T-helper 2 cell treated with Interferon-gamma antibody and Interleukin-4, amounts not matched to agents 5 μg/mL and 100 μg/mL, for 36 hours (primary cell): ENCODE measurements around the gene HOXC12.

ENCODE experiments used
- DNase-seq: peaks from one replicate; pipeline ENCODE4 v3.0.0; 2021; ENCODE audit warnings: low spot score
- H3K27ac Mint-ChIP-seq: one replicate; pipeline ENCODE4 v1.8.0; 2021; ENCODE audit warnings: mild to moderate bottlenecking, mixed read lengths
- H3K27me3 Mint-ChIP-seq: one replicate; pipeline ENCODE4 v1.8.0; 2021; ENCODE audit warnings: low read depth, mixed read lengths
- H3K36me3 Mint-ChIP-seq: one replicate; pipeline ENCODE4 v1.8.0; 2021; ENCODE audit warnings: low read depth, mixed read lengths
- H3K4me1 Mint-ChIP-seq: one replicate; pipeline ENCODE4 v1.8.0; 2021; ENCODE audit warnings: low read depth, mixed read lengths
- H3K4me3 Mint-ChIP-seq: one replicate; pipeline ENCODE4 v1.8.0; 2022; ENCODE audit warnings: mild to moderate bottlenecking, moderate library complexity, mixed read lengths
- H3K9me3 Mint-ChIP-seq: one replicate; pipeline ENCODE4 v1.8.0; 2021; ENCODE audit warnings: mixed read lengths

Gene HOXC12

DNA sequence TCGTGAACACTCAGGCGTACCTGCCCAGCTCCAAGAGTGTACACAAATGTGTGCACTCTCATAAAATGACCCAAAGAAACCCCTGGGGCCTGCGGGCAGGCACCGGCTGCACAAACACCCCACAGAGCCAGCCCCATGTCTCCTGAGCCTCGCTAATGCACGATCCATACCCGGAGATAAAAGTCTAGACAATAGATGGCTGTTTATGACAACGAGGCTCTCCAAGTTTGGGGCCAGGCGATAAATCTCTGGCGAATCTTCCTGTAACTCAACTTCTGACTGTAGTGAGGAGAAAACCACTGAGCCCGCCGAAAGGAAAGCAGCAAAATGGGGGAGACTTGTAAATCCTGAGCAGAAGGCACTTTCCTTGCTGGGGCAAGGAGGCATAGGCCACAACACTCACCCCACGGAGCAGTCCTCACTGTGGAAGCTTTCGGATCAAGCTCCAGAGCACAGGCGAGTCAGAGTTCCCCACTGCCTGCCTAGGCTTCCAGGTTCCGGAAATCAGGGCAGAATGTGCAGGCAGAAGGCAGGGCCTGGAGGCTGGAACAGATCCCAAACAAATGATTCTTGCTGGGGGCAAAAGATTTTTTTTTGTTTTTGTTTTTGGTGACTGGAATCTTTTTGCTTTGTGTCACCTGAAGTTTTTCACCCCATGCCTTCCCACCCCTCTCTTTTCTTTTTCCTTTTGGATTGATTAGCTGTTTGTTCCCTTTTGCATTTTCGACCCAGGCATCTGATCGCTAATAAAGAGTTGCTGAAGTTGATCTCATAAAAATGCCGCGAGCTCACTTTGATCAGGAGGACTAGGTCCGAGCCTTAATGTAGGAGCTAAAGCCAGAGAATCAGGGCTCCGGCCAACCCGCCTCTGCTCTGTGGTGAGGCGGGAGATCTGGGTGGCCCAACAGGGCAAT lies 13.8 kb downstream of the HOXC12 start:
- Mint-ChIP-seq H3K4me3 (no peak overlapping the region), H3K4me1 (peaks cover 16% of the 10 kb centered on the region), H3K27ac (no peak overlapping the region), H3K27me3 (peaks cover 99% of the 10 kb centered on the region), H3K9me3 (peaks cover 4% of the 10 kb centered on the region), H3K36me3 (no peaks in the 10 kb centered on the region)
- DNase-seq: no peak

GRCh38 chr12:53969588-53970259 lies 15.0 kb downstream of the HOXC12 start:
- no peak overlapping the region for H3K4me3 Mint-ChIP-seq
- peaks cover 95% of the 10 kb centered on the region for H3K27me3 Mint-ChIP-seq
- H3K36me3 Mint-ChIP-seq: no peaks in the 10 kb centered on the region
- H3K27ac Mint-ChIP-seq: no peak overlapping the region
- no peak for DNase-seq
- peaks cover 11% of the 10 kb centered on the region for H3K4me1 Mint-ChIP-seq
- peaks cover 4% of the 10 kb centered on the region for H3K9me3 Mint-ChIP-seq

- Mint-ChIP-seq H3K4me1 (peaks cover 13% of the 10 kb centered on the region), H3K27me3 (peaks cover 92% of the 10 kb centered on the region), H3K27ac (no peak overlapping the region), H3K4me3 (no peak overlapping the region), H3K36me3 (peaks cover under 1% of the 10 kb centered on the region), H3K9me3 (peaks cover 4% of the 10 kb centered on the region)
- no peak for DNase-seq
Measured at GRCh38 chr12:53970451-53970850, 15.7 kb downstream of the HOXC12 start.

DNA sequence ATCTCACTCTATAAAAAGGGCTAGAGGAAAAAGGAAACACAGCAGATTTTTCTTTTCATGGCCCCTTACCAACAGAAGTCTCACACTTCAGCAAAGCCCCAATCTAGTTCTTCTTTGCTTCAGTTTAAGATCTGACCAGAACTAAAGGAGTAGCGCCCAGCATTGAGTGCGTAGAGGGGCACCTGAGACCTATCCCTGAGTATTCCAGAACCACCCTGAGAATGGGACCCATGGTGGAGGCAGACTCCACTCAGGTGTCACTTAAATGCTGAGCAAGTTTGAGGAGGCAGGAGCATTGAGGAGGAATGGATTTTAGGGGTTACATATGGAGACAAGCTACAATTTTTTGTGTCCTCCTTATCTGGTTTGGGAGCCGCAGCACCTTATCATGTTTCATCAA lies 16.4 kb downstream of the HOXC12 start:
- Mint-ChIP-seq H3K36me3 (peaks cover 2% of the 10 kb centered on the region), H3K9me3 (peaks cover 4% of the 10 kb centered on the region), H3K27ac (no peak overlapping the region), H3K4me1 (peaks cover 13% of the 10 kb centered on the region), H3K4me3 (no peak overlapping the region), H3K27me3 (peaks cover 92% of the 10 kb centered on the region)
- DNase-seq: no peak

- Mint-ChIP-seq H3K27me3 (peaks cover 92% of the 10 kb centered on the region), H3K36me3 (peaks cover 2% of the 10 kb centered on the region), H3K4me1 (peaks cover 8% of the 10 kb centered on the region), H3K27ac (no peak overlapping the region), H3K9me3 (peaks cover 4% of the 10 kb centered on the region), H3K4me3 (no peak overlapping the region)
- DNase-seq: no peak
Measured at GRCh38 chr12:53971686-53972085, 17.0 kb downstream of the HOXC12 start.

DNA sequence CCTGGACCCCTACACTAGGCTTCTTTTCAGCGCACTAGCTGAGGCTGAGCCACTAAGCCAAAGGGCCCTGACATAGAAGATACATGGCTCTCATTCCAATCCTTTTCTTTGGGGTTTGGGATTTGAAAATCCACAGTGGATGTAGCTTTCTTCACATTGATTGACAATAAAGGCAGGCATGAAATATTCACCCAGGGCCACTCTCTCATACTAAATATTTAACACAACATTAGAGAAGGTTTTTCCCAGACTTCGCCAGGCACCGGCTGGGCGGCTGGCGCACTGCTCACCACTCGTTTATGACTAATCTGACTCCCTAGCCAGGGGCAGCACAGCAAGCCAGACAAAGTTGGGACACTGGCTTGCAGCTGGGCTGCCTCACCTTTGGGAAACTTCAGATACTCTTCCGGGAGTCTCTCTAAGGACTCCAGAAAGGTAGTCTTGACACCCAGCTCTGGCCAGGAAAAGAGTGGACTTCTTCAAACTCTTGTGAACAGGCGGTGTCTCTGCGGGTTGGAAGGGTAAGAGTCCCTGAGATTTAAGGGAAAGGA lies 17.5 kb downstream of the HOXC12 start:
- no peak for DNase-seq
- peaks cover 2% of the 10 kb centered on the region for H3K36me3 Mint-ChIP-seq

DNA sequence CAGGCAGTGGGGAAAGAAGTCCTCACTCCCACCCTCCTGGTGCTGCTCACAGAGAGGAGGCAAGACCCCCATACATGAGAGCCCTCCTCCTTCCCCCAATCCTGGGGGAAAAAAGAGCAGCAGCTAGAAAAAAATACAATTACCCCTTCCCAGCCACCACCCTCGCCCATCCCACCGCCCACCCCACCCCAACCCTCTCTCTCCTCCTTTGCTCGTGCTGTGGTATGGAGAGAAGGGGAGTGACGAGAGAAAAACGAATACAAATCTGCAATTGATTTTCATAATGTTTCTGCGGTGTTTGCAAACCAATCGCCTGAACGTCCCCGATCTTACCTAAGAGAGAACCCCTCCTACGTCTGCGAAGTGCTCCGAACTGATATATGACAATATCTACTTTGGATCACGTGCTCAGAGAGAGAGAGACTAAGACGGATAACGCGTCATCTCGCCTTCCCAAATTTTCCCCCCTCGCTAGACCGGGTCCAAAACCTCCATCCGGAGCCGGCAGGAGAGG lies 18.1 kb downstream of the HOXC12 start, which contains the start of gene HOXC11:
TSS of gene HOXC11 (plus strand) at position 405 of the 514 bp plus-strand sequence. CDS start 116 bp downstream, outside the sequence.
- peak within 1 kb of the TSS; percentile 24 for H3K4me3 Mint-ChIP-seq
- DNase-seq: no peak
- peaks cover 2% of the 10 kb centered on the region for H3K36me3 Mint-ChIP-seq
- peaks cover 8% of the 10 kb centered on the region for H3K4me1 Mint-ChIP-seq
- H3K27ac Mint-ChIP-seq: peak within 1 kb of the TSS; percentile 79
- H3K27me3 Mint-ChIP-seq: peaks cover 92% of the 10 kb centered on the region
- H3K9me3 Mint-ChIP-seq: peaks cover 4% of the 10 kb centered on the region

More for the DNA sequence above, 17.5 kb downstream of the HOXC12 start:
- Mint-ChIP-seq H3K4me3 (no peak overlapping the region), H3K27me3 (peaks cover 92% of the 10 kb centered on the region), H3K4me1 (peaks cover 8% of the 10 kb centered on the region), H3K27ac (peak overlapping the region; percentile 79), H3K9me3 (peaks cover 4% of the 10 kb centered on the region)

GRCh38 chr12:53973236-53974042 lies 18.7 kb downstream of the HOXC12 start:
- H3K4me3 Mint-ChIP-seq: peak overlapping the region; percentile 24
- peaks cover 4% of the 10 kb centered on the region for H3K9me3 Mint-ChIP-seq
- peak overlapping the region; percentile 79 for H3K27ac Mint-ChIP-seq
- H3K4me1 Mint-ChIP-seq: peaks cover 8% of the 10 kb centered on the region
- peaks cover 2% of the 10 kb centered on the region for H3K36me3 Mint-ChIP-seq
- H3K27me3 Mint-ChIP-seq: peaks cover 92% of the 10 kb centered on the region
- DNase-seq: no peak

- peaks cover 92% of the 10 kb centered on the region for H3K27me3 Mint-ChIP-seq
- H3K4me3 Mint-ChIP-seq: peak within 1 kb of the TSS; percentile 56
- H3K9me3 Mint-ChIP-seq: peaks cover 4% of the 10 kb centered on the region
- peaks cover 2% of the 10 kb centered on the region for H3K36me3 Mint-ChIP-seq
- H3K27ac Mint-ChIP-seq: peak within 1 kb of the TSS; percentile 50
- peaks cover 8% of the 10 kb centered on the region for H3K4me1 Mint-ChIP-seq
- no peak for DNase-seq
Measured at GRCh38 chr12:53974084-53975063, 19.7 kb downstream of the HOXC12 start, which contains the start of gene HOTAIR. HOTAIR (minus strand) TSS chr12:53974954.

GRCh38 chr12:53975064-53975471 lies 20.4 kb downstream of the HOXC12 start:
- no peak for DNase-seq
- Mint-ChIP-seq H3K27me3 (peaks cover 92% of the 10 kb centered on the region), H3K4me3 (no peak overlapping the region), H3K4me1 (peaks cover 8% of the 10 kb centered on the region), H3K9me3 (peaks cover 4% of the 10 kb centered on the region), H3K36me3 (peaks cover 2% of the 10 kb centered on the region), H3K27ac (peak overlapping the region; percentile 49)

DNA sequence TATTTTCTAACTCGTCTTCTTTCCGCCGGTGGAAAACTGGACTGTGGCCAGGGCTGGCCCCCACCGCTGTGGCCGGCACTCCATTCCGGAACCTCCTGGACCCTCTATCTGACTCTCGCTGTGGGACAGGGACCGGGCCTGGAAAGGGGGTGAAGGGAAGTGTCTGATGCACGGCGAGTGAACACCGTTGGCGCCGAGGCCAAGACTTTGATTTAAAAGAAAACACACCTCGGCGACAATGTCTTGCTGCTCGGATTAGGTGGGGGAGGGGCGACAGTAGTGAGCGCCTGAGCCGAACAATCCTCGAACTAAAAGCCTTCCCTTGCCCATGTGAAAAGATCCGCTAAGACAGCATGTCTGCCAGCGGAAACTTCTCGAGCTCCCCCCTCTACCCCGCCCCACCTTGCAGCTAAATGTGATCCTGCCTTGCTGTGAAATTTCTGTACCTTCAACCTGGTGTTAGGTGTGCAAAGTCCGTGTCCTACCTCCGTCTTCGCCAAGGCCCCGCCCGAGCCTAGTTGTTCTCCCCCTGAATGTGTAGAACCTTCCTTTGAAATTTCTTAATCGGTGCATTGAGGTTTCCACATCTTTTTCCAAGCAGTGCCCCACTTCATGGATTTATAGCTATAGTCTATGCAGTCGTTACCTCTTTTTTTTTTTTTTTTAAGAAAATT lies 20.9 kb downstream of the HOXC12 start:
- Mint-ChIP-seq H3K9me3 (peaks cover 4% of the 10 kb centered on the region), H3K27me3 (peaks cover 92% of the 10 kb centered on the region), H3K4me3 (peak overlapping the region; percentile 56), H3K36me3 (peaks cover 2% of the 10 kb centered on the region), H3K27ac (peak overlapping the region; percentile 50), H3K4me1 (peaks cover 8% of the 10 kb centered on the region)
- no peak for DNase-seq
